SK-N-SH (cell line): ENCODE measurements around the gene IFI6. TPM values are rescaled to one million over a fixed set of nuclear protein-coding genes. Genes with fewer than 3 reads are reported as not detected.
"Not testable (repeated sequence)": the region's sequence is repeated elsewhere in the genome, so short reads cannot be mapped to it uniquely, and the experiment has no call there.

Experiments
- CTCF ChIA-PET: fragments of 300-600, 350-600 bp; formaldehyde crosslinking; extraction: SDS; loops from one replicate; lab custom pipeline; 2021; lab: Yijun Ruan, JAX
- POLR2A ChIA-PET: fragments of 350-600 bp; sonication (Branson Sonifier 250); formaldehyde crosslinking; extraction: SDS; loops from one replicate; lab custom pipeline; 2020; ENCODE audit warnings: antibody characterized with exemption, inconsistent platforms; lab: Yijun Ruan, JAX
- DNase-seq: peaks from one replicate; pipeline ENCODE4 v3.0.0; 2012
- H2AFZ ChIP-seq: fragments of 200-600 bp; sonication (generic); 2 replicates; pipeline ENCODE4 v1.8.1; 2016; ENCODE audit warnings: antibody characterized with exemption, mild to moderate bottlenecking, low read depth
- H3F3A ChIP-seq: fragments of 200-600 bp; sonication (generic); replicated peaks from 2 replicates; pipeline ENCODE3; 2016; ENCODE audit warnings: antibody characterized with exemption, mild to moderate bottlenecking; ENCODE audit not compliant: insufficient read depth
- H3K27ac ChIP-seq, 2 experiments: fragments of 200-500 bp in 1 of 2; fragments of 200-600 bp in 1 of 2; sonication (Bioruptor generic) in 1 of 2; sonication (generic), shearing (Covaris generic) in 1 of 2; 2 replicates each; pipeline versions ENCODE4 v1.5.1 to v1.6.1; 2014 to 2016; ENCODE audit warnings: low read depth in 2 of 2, inconsistent platforms in 1 of 2, low read length in 1 of 2, mild to moderate bottlenecking in 1 of 2, mixed read lengths in 1 of 2
- H3K27me3 ChIP-seq: fragments of 200-600 bp; sonication (generic), shearing (Covaris generic); 2 replicates; pipeline ENCODE4 v1.6.1; 2016; ENCODE audit warnings: mixed run types; ENCODE audit not compliant: insufficient read depth
- H3K36me3 ChIP-seq, 2 experiments: fragments of 200-500 bp in 1 of 2; fragments of 200-600 bp in 1 of 2; sonication (Bioruptor generic) in 1 of 2; sonication (generic) in 1 of 2; replicated peaks in 1 of 2; 2 replicates each; pipeline versions ENCODE3 to v1.5.1; 2014 to 2016; ENCODE audit warnings: low read length in 1 of 2, mild to moderate bottlenecking in 1 of 2; ENCODE audit not compliant: insufficient read depth in 2 of 2, control insufficient read depth in 1 of 2
- H3K4me1 ChIP-seq, 2 experiments: fragments of 200-500 bp in 1 of 2; fragments of 200-600 bp in 1 of 2; sonication (Bioruptor generic) in 1 of 2; sonication (generic), shearing (Covaris generic) in 1 of 2; 2 replicates each; pipeline versions ENCODE4 v1.5.1 to v1.6.1; 2014 to 2016; ENCODE audit warnings: low read depth in 1 of 2, low read length in 1 of 2, mixed run types in 1 of 2; ENCODE audit not compliant: insufficient read depth in 2 of 2, control insufficient read depth in 1 of 2
- H3K4me2 ChIP-seq: fragments of 200-600 bp; sonication (generic), shearing (Covaris generic); 2 replicates; pipeline ENCODE4 v1.6.1; 2017; ENCODE audit warnings: mixed run types
- H3K4me3 ChIP-seq, 2 experiments: fragments of 200-500 bp in 1 of 2; fragments of 200-600 bp in 1 of 2; sonication (Bioruptor generic) in 1 of 2; sonication (generic), shearing (Covaris generic) in 1 of 2; 2 replicates each; pipeline versions ENCODE4 v1.5.1 to v1.8.1; 2014 to 2016; ENCODE audit warnings: low read depth in 2 of 2, inconsistent platforms in 1 of 2, low read length in 1 of 2, mild to moderate bottlenecking in 1 of 2, mixed read lengths in 1 of 2, moderate library complexity in 1 of 2
- H3K79me2 ChIP-seq: fragments of 200-600 bp; sonication (generic); 2 replicates; pipeline ENCODE4 v1.8.1; 2017; ENCODE audit warnings: mild to moderate bottlenecking; ENCODE audit not compliant: insufficient read depth
- H3K9ac ChIP-seq: fragments of 200-600 bp; sonication (generic); 2 replicates; pipeline ENCODE4 v1.6.1; 2017; ENCODE audit warnings: mixed run types
- H3K9me2 ChIP-seq: fragments of 200-600 bp; sonication (generic); 2 replicates; pipeline ENCODE4 v1.6.1; 2017; ENCODE audit warnings: mixed run types
- H3K9me3 ChIP-seq: fragments of 200-600 bp; sonication (generic); 2 replicates; pipeline ENCODE4 v1.6.1; 2017; ENCODE audit warnings: mixed run types, mild to moderate bottlenecking, moderate library complexity
- H4K20me1 ChIP-seq: fragments of 200-600 bp; sonication (generic); 2 replicates; pipeline ENCODE4 v1.6.1; 2017; ENCODE audit warnings: mild to moderate bottlenecking, mixed run types; ENCODE audit not compliant: insufficient read depth
- EP300 ChIP-seq, 2 experiments: IDR thresholded peaks; 2 replicates each; pipeline versions ENCODE4 v1.4.0 to v1.6.1; 2012; ENCODE audit warnings: borderline replicate concordance in 1 of 2, low read depth in 1 of 2, low read length in 1 of 2
- EZH2phosphoT487 ChIP-seq: fragments of 200-600 bp; sonication (generic); IDR thresholded peaks from 2 replicates; pipeline ENCODE4 v1.6.1; 2017; ENCODE audit warnings: low read depth, mixed run types, mild to moderate bottlenecking, antibody characterized with exemption, moderate library complexity, borderline replicate concordance
- GATA2 ChIP-seq: sonication (generic); formaldehyde crosslinking; IDR thresholded peaks from 2 replicates; pipeline ENCODE4 v1.5.0; 2020; ENCODE audit warnings: mild to moderate bottlenecking, missing genetic modification reagents
- JUND ChIP-seq: IDR thresholded peaks from 2 replicates; pipeline ENCODE4 v1.4.0; 2012
- MEF2A ChIP-seq: IDR thresholded peaks from 2 replicates; pipeline ENCODE4 v1.4.0; 2012; ENCODE audit warnings: low read depth, borderline replicate concordance
- MXI1 ChIP-seq: IDR thresholded peaks from 2 replicates; pipeline ENCODE4 v1.6.1; 2012; ENCODE audit warnings: mild to moderate bottlenecking, low read depth, low read length, improper control_type of control experiment
- NFIC ChIP-seq: IDR thresholded peaks from 2 replicates; pipeline ENCODE4 v1.4.0; 2012; ENCODE audit warnings: borderline replicate concordance
- RAD21 ChIP-seq: IDR thresholded peaks from 2 replicates; pipeline ENCODE4 v1.6.1; 2012; ENCODE audit warnings: mild to moderate bottlenecking, low read length
- RCOR1 ChIP-seq: fragments of 150-350 bp; IDR thresholded peaks from 2 replicates; pipeline ENCODE4 v1.6.1; 2017; ENCODE audit warnings: antibody characterized with exemption, low read length
- SIN3A ChIP-seq: IDR thresholded peaks from 2 replicates; pipeline ENCODE4 v1.6.1; 2012; ENCODE audit warnings: low read depth, mild to moderate bottlenecking, low read length, moderate library complexity, borderline replicate concordance
- YY1 ChIP-seq: IDR thresholded peaks from 2 replicates; pipeline ENCODE4 v1.4.0; 2012; ENCODE audit warnings: low read depth, mild to moderate bottlenecking
- WGBS: methylation state at CpG from one replicate; pipeline ENCODE4 v1.1.6; 2017; ENCODE audit warnings: low lambda C conversion rate; 5-methylcytosine and 5-hydroxymethylcytosine counted together
- polyA plus RNA-seq, 3 experiments: library from polyadenylated mRNA; depleted of rRNA; stranded (reverse); fragments of >200 nt; gene quantifications; 2 replicates each; pipeline ENCODE4 v1.2.3, GENCODE V29; 2012
- TF ChIP-seq, protein P1 (sequence below): IDR thresholded peaks from 2 replicates; pipeline ENCODE4 v1.6.1; 2012; ENCODE audit warnings: mild to moderate bottlenecking, low read depth, low read length, moderate library complexity

The IFI6 gene
- polyA plus RNA-seq, 1 of the 3 experiments (the other 2 are of a cell fraction): 35.6 TPM

DNA sequence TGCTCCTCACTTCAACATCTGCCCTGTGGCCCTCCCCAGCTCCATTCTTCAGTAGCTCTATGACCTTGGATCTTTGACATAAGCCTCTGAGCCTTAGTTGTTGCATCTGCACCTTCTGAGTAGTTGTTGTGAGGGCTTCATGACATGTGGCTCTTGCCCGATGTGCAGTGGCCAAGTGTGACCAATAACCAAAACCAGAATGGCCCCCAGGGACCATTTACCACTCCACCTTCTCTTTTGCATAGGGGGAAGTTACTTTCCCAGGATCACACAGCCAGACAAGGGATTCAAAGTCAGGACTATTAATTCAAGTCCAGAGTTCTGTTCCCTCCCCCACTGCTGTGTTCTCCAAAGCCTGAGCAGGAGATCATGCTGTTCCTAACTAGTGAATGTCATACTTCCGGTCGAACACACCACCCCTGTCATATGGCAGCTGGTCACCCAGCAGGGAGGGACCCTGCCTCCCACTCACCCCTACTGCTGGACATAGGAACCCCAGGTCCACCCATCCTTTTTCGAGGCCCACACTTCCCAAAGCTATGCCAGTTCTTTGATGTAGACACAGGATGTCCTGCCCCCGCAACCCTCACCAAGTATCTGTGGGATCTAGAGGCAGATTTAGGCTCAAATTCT lies 41.0 kb downstream of the IFI6 start:
- Histone ChIP-seq H3K36me3 (no peaks in the 10 kb centered on the region), H4K20me1 (no peaks in the 10 kb centered on the region), H3K27ac (no peak overlapping the region), H3K4me2 (no peak overlapping the region), H3F3A (no peaks in the 10 kb centered on the region), H3K9me3 (no peaks in the 10 kb centered on the region), H2AFZ (no peak overlapping the region), H3K9me2 (no peaks in the 10 kb centered on the region), H3K27me3 (no peaks in the 10 kb centered on the region), H3K4me1 (peaks cover 0 to 6% of the 10 kb centered on the region in 2 experiments; a peak in 1 of 4 replicates), H3K9ac (no peak overlapping the region), H3K4me3 (no peak overlapping the region), H3K79me2 (no peaks in the 10 kb centered on the region)
- WGBS: 72% methylated on average over 4 of the region's 5 CpGs
- ChIA-PET CTCF (interaction anchor here (1.1 to 4.2 kb wide), 8 partner anchors 13 to 330 kb away, joined by 3 to 16 read pairs (median 4); no protein-coding TSS in a partner anchor), POLR2A (no interaction called here)
- TF ChIP-seq YY1 (no peak), NFIC (no peak), RCOR1 (no peak), EZH2phosphoT487 (no peak), MEF2A (no peak), JUND (no peak), EP300 (IDR thresholded peaks at IDR 0.05; ENCODE audit: borderline replicate concordance in 1 of 2, low read depth in 1 of 2, low read length in 1 of 2) (no peak), SIN3A (no peak)
- TF ChIP-seq, protein P1, sequence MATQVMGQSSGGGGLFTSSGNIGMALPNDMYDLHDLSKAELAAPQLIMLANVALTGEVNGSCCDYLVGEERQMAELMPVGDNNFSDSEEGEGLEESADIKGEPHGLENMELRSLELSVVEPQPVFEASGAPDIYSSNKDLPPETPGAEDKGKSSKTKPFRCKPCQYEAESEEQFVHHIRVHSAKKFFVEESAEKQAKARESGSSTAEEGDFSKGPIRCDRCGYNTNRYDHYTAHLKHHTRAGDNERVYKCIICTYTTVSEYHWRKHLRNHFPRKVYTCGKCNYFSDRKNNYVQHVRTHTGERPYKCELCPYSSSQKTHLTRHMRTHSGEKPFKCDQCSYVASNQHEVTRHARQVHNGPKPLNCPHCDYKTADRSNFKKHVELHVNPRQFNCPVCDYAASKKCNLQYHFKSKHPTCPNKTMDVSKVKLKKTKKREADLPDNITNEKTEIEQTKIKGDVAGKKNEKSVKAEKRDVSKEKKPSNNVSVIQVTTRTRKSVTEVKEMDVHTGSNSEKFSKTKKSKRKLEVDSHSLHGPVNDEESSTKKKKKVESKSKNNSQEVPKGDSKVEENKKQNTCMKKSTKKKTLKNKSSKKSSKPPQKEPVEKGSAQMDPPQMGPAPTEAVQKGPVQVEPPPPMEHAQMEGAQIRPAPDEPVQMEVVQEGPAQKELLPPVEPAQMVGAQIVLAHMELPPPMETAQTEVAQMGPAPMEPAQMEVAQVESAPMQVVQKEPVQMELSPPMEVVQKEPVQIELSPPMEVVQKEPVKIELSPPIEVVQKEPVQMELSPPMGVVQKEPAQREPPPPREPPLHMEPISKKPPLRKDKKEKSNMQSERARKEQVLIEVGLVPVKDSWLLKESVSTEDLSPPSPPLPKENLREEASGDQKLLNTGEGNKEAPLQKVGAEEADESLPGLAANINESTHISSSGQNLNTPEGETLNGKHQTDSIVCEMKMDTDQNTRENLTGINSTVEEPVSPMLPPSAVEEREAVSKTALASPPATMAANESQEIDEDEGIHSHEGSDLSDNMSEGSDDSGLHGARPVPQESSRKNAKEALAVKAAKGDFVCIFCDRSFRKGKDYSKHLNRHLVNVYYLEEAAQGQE: no peak
- DNase-seq: no peak

DNA sequence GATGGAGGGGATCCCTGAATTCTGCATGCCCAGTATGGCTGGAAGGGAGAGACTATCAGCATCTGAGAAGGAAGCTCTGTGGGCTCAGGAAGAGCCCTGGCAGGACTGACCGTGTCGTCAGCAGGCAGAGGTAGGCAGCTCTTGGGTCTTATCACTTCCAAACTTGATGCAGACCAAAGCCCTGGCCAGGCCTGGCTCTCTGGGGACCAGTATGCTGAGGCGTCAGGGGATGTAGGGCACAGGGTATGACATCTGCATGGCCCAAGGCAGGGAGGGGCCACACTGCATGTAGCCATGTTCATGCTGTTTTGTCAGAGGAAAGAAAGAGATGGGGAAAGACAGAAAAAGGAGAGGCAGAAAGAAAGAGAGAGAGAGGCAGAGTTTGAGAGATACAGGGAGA lies 43.3 kb downstream of the IFI6 start:
- H3K9ac ChIP-seq: no peak overlapping the region
- 75% methylated on average over 3 of the region's 3 CpGs for WGBS
- no peak overlapping the region for H3K27ac ChIP-seq
- H3K27me3 ChIP-seq: no peaks in the 10 kb centered on the region
- H3K4me3 ChIP-seq: no peak overlapping the region
- H4K20me1 ChIP-seq: no peaks in the 10 kb centered on the region
- H3K79me2 ChIP-seq: no peaks in the 10 kb centered on the region
- H3K9me3 ChIP-seq: no peaks in the 10 kb centered on the region
- no peaks in the 10 kb centered on the region for H3K9me2 ChIP-seq
- ChIA-PET CTCF (interaction anchor here (0.8 to 4.2 kb wide), 7 partner anchors 16 to 328 kb away, joined by 3 to 16 read pairs (median 10); no protein-coding TSS in a partner anchor), POLR2A (no interaction called here)
- H3K4me1 ChIP-seq: peaks cover 0 to 6% of the 10 kb centered on the region in 2 experiments; a peak in 1 of 4 replicates
- H2AFZ ChIP-seq: no peak overlapping the region
- TF ChIP-seq JUND (no peak), RAD21 (no peak), SIN3A (no peak), GATA2 (CRISPR knock-in tag) (peak; percentile 24; the same call in 1 of the 2 replicates), MXI1 (no peak)
- H3K4me2 ChIP-seq: no peak overlapping the region
- H3F3A ChIP-seq: no peaks in the 10 kb centered on the region
- H3K36me3 ChIP-seq: no peaks in the 10 kb centered on the region
- peak; percentile 60 for DNase-seq

DNA sequence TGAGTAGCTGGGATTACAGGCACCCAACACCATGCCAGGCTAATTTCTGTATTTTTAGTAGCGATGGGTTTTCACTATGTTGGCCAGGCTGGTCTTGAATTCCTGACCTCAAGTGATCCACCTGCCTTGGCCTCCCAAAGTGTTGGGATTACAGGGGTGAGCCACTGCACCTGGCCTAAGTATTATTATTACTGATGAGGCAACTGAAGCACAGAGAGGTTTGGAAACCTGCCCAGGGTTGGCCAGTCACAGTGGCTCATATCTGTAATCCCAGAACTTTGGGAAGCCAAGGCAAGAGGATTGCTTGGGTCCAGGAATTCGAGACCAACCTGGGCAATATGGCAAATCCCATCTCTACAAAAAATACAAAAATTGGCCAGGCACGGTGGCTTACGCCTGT lies 44.3 kb downstream of the IFI6 start:
- not testable (repeated sequence) for H3K4me3 ChIP-seq

More for the DNA sequence above, 44.3 kb downstream of the IFI6 start:
- H3K27ac ChIP-seq, H3K36me3 ChIP-seq, H2AFZ ChIP-seq, H3K9me3 ChIP-seq, H3K79me2 ChIP-seq, H3K9ac ChIP-seq, H3K27me3 ChIP-seq, H4K20me1 ChIP-seq, H3K9me2 ChIP-seq, H3K4me2 ChIP-seq, H3K4me1 ChIP-seq, H3F3A ChIP-seq, DNase-seq: not testable (repeated sequence)
- WGBS: 86% methylated on average over 4 of the region's 4 CpGs
- ChIA-PET POLR2A (interaction anchor here (0.7 kb wide), 1 partner anchor 9 kb away, joined by 3 read pairs; no protein-coding TSS in a partner anchor), CTCF (interaction anchor here (1.0 to 4.2 kb wide), 3 partner anchors 19 to 327 kb away, joined by 4 to 16 read pairs (median 13); no protein-coding TSS in a partner anchor)
